ENCODE data around the gene SCMH1.
"Not testable (repeated sequence)": the region's sequence is repeated elsewhere in the genome, so short reads cannot be mapped to it uniquely, and the experiment has no call there.

SCMH1 gene

GRCh38 chr1:41200728-41201127 is 41.4 kb downstream of the SCMH1 start:
- in situ Hi-C loops (cut with HindIII; ENCODE audit: low pct_ligation_motif_present, low sequenced_read_pairs), result no loop called here
- TF ChIP-seq CTCF (IDR thresholded peaks at IDR 0.05; ENCODE audit: low read depth, low read length, missing control alignments), result no peak
- Histone ChIP-seq H3K4me3 (ENCODE audit: low read depth, low read length) (no peak overlapping the region), H3K36me3 (replicated peaks) (no peaks in the 10 kb centered on the region), H3K27me3 (replicated peaks) (no peaks in the 10 kb centered on the region), H3K27ac (no peak overlapping the region)
- no peak for DNase-seq

- H3K27me3 ChIP-seq (replicated peaks), result no peaks in the 10 kb centered on the region
- H3K27ac ChIP-seq, result no peak overlapping the region
- no peak for TF ChIP-seq CTCF (IDR thresholded peaks at IDR 0.05; ENCODE audit: low read depth, low read length, missing control alignments)
- no peak overlapping the region for H3K4me3 ChIP-seq (ENCODE audit: low read depth, low read length)
- in situ Hi-C loops (cut with HindIII; ENCODE audit: low pct_ligation_motif_present, low sequenced_read_pairs), result no loop called here
- H3K36me3 ChIP-seq (replicated peaks), result no peaks in the 10 kb centered on the region
- no peak for DNase-seq
These were observed 42.7 kb downstream of the SCMH1 start for GRCh38 chr1:41199375-41199774.

DNA sequence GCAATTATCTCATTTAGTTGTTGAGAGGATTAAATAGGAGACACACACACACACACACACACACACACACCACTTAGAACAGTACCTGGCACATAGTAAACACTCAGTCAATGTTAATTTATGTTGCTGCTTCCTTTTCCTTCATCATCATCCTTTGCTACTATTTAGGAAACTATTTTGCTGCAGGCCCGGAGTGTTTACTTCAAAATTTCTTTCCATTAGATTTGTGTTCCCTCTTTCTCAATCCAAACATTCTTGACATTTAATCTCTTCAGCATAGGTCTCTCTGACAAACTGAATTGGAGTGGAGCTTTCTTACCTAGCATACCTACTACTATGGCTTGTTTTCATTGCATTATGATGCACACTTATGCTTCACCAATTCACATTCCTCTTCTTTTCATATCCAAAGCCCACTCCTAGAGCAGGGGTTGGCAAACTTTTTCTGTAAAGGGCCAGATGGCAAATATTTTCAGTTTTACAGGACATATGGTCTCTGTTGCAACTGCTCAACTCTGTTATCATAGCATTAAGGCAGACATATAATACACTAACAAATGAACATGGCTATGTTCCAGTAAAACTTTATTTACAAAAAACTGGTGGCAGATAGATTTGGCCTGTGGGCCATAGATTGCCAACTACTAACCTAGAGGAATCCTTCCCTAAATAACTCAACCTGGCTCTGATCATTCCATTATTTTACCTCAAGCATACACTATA is 49.5 kb downstream of the SCMH1 start:
- DNase-seq, result no peak
- Histone ChIP-seq H3K4me3 (ENCODE audit: low read depth, low read length) (no peak overlapping the region), H3K36me3 (replicated peaks) (no peaks in the 10 kb centered on the region), H3K27me3 (replicated peaks) (no peaks in the 10 kb centered on the region), H3K27ac (no peak overlapping the region)
- TF ChIP-seq CTCF (IDR thresholded peaks at IDR 0.05; ENCODE audit: low read depth, low read length, missing control alignments), result no peak
- in situ Hi-C loops (cut with HindIII; ENCODE audit: low pct_ligation_motif_present, low sequenced_read_pairs), result no loop called here

DNA sequence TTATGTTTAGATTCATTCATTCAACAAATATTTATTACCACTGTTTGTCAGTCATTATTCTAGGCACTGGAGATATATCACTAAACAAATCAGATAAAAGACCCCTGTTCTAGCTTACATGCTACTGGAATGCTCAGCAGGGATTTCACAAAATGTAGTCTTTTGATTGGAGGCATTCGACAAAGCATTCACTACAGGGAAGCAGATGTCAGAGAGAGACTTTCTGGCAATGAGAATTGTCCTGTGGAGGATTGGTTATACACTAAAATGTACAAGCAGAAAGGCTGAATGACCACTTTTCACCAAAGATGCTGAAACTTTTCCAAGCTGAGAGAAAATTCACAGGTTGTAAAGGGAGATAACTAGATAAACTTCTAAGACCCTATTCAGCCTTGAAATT is 57.7 kb downstream of the SCMH1 start:
- no peak for TF ChIP-seq CTCF (IDR thresholded peaks at IDR 0.05; ENCODE audit: low read depth, low read length, missing control alignments)
- Histone ChIP-seq H3K27me3 (replicated peaks) (no peaks in the 10 kb centered on the region), H3K4me3 (ENCODE audit: low read depth, low read length) (no peak overlapping the region), H3K27ac (no peak overlapping the region), H3K36me3 (replicated peaks) (no peaks in the 10 kb centered on the region)
- in situ Hi-C loops (cut with HindIII; ENCODE audit: low pct_ligation_motif_present, low sequenced_read_pairs), result no loop called here
- no peak for DNase-seq

- H3K4me3 ChIP-seq (ENCODE audit: low read depth, low read length); DNase-seq; H3K27me3 ChIP-seq (replicated peaks); H3K27ac ChIP-seq; in situ Hi-C loops (cut with HindIII; ENCODE audit: low pct_ligation_motif_present, low sequenced_read_pairs); H3K36me3 ChIP-seq (replicated peaks): not testable (repeated sequence)
These were observed 63.9 kb downstream of the SCMH1 start for GRCh38 chr1:41178230-41178629.

- Histone ChIP-seq H3K27me3 (replicated peaks) (no peaks in the 10 kb centered on the region), H3K27ac (no peak overlapping the region), H3K36me3 (replicated peaks) (no peaks in the 10 kb centered on the region), H3K4me3 (ENCODE audit: low read depth, low read length) (no peak overlapping the region)
- in situ Hi-C loops (cut with HindIII; ENCODE audit: low pct_ligation_motif_present, low sequenced_read_pairs), result no loop called here
- DNase-seq, result peak; percentile 42
- no peak for TF ChIP-seq CTCF (IDR thresholded peaks at IDR 0.05; ENCODE audit: low read depth, low read length, missing control alignments)
These were observed 66.6 kb downstream of the SCMH1 start for GRCh38 chr1:41175546-41175945.
